HFF-Myc (cell line): Measurements from ENCODE around the gene TGFBR3L.

Experiments
- DNase-seq: peaks from one replicate; pipeline ENCODE4 v3.0.0-alpha.2; 2011; ENCODE audit warnings: low read depth; ENCODE audit errors: extremely low read depth
- H3K4me3 ChIP-seq: replicated peaks from 2 replicates; pipeline ENCODE4 v1.5.1; 2011; ENCODE audit warnings: low read depth, mild to moderate bottlenecking, control low read depth, low read length
- TF ChIP-seq, protein P1 (sequence below): IDR thresholded peaks from 2 replicates; pipeline ENCODE4 v1.5.1; 2012; ENCODE audit warnings: mild to moderate bottlenecking, low read depth, low read length, control low read depth; ENCODE audit errors: missing control alignments

TGFBR3L gene

DNA sequence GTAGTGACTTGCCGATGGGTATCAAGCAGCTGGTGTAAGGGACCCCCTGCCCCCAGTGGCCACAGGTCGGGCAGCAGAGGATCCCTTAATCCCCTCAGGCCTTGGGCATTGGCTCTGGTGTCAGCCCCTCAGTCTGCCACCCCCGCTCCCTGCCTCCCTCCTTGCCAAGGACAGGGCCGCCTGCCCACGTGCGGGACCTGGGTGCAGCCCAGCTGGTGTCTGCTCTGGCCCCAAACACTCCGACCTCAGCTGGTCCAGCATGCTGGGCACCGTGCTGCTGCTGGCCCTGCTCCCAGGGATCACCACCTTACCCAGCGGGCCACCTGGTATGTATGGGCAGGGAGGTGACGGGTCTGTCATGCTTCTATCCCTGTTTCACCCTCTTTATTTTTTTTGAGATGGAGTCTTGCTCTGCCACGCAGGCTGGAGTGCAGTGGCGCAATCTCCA, at the start of gene TGFBR3L:
Gene TGFBR3L (plus strand): TSS at position 233 of the 448 bp plus-strand sequence.
- TF ChIP-seq, protein P1, sequence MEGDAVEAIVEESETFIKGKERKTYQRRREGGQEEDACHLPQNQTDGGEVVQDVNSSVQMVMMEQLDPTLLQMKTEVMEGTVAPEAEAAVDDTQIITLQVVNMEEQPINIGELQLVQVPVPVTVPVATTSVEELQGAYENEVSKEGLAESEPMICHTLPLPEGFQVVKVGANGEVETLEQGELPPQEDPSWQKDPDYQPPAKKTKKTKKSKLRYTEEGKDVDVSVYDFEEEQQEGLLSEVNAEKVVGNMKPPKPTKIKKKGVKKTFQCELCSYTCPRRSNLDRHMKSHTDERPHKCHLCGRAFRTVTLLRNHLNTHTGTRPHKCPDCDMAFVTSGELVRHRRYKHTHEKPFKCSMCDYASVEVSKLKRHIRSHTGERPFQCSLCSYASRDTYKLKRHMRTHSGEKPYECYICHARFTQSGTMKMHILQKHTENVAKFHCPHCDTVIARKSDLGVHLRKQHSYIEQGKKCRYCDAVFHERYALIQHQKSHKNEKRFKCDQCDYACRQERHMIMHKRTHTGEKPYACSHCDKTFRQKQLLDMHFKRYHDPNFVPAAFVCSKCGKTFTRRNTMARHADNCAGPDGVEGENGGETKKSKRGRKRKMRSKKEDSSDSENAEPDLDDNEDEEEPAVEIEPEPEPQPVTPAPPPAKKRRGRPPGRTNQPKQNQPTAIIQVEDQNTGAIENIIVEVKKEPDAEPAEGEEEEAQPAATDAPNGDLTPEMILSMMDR = no peak
- H3K4me3 ChIP-seq = no peak within 1 kb of the TSS
- DNase-seq = no peak

DNA sequence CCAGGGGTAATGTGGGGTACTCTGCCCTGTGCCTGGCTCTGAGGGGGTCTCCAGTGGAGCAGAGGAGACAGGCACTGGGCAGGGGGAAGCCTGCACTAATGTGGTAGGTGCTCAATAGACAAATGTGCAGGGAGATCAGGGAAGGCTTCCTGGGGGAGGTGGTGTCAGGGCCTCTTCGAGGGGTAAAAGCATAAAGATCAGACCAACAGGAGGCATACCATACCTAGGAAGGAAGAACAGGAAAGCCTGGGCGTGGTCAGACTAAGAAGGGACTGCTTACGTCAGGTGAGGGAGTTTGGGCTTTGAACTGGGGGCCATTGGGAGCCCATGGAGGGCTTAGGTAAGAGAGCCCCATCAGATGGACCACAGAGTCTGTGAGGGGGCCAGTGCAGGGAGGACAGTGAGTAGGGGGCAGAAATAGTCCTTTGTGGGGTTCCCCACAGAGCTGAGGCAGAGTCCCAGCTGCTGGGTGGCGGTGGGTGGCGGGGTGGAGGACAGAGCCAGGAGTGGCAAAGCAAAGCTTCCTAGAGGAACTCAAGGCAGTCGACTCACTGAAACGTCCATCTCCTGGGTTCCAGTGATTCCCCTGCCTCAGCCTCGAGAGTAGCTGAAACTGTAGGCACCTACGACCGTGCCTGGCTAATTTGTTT, 49.2 kb upstream of the TGFBR3L start:
- TF ChIP-seq, protein P1 = no peak
- H3K4me3 ChIP-seq = no peak overlapping the region

DNA sequence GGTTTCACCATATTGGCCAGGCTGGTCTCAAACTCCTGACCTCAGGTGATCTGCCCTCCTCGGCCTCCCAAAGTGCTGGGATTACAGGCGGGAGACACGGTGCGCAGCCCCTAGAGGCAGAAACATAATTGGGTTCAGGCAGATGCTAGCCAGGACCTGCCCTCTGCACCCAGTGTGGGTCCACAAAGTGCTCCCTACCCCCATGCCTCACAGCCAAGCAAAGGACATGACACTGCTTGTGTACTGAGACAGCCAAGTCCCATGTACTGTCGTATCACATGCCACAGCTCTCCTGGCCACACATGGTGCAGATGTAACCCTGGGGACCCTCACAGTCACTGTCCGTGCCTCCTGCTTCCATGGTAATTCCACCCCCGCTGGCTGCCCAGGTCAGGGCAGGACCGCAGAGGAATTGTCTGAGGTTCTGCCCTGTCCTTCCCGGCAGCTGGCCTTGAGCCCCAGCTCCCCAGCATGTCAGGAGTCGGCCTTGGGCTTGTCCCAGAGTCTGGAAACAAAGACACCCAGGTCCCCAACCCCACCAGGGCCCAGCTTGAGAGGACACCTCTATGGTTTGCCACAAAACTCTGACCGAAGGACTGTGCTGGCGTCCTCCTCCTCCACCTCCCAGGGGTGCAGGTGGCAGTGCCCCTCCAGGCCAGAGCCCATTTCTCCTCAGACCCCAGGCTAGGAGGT, 48.1 kb upstream of the TGFBR3L start:
- H3K4me3 ChIP-seq = no peak overlapping the region
- TF ChIP-seq, protein P1 = no peak
- no peak for DNase-seq

More for the DNA sequence above, 49.2 kb upstream of the TGFBR3L start:
- no peak for DNase-seq

DNA sequence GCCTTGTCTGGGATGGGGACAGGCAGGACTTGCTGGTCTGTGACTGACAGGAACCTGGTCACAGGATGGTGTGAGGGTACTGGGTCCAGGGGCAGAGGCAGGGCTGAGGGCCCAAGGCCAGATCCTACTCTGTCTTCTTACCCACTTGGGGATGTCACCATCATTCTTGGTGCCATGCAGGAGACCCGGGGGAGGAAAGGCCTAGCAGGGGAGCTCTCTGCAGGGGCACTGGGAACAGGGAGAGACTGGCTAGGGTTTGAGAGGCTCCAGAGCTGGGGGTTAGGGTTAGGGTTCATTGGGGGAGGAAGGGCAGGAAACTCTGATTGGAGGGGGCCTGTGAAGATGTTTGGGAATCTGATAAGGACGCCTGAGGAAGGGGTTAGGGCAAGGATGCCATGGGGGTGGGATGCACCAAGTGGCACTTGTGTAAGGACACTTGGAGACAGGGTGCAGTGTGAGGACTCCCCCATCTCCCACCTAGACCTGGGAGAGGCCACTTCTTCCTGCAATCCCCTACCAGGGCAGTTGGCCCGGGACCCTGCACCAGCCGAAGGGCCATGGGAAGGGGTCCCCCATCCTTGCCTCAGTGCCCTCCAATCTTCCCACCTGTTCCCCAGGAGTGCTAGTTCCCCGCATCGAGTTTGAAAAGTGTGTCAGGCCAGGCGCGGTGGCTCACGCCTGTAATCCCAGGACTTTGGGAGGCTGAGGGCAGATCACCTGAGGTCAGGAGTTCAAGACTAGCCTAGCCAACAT, 47.4 kb upstream of the TGFBR3L start:
- H3K4me3 ChIP-seq = no peak overlapping the region
- TF ChIP-seq, protein P1 = no peak
- no peak for DNase-seq

DNA sequence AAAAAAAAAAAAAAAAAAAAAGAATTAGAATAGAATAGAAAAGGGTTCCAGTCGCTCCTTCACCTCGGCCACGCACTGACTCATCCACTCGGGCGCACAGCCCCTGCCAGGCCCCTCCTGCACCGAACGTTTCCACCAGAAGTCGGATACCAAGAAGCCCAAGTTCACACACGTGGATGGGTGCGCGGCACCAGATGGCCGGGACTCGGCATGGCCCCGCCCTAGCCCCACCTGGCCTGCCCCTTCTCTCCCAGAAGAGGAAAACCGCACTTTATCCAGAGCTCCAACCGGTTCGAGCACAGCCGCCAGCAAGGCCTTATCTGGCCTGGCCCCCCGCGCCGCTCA, 46.3 kb upstream of the TGFBR3L start:
- H3K4me3 ChIP-seq = peak overlapping the region; percentile 31
- no peak for DNase-seq
- TF ChIP-seq, protein P1 = no peak

DNA sequence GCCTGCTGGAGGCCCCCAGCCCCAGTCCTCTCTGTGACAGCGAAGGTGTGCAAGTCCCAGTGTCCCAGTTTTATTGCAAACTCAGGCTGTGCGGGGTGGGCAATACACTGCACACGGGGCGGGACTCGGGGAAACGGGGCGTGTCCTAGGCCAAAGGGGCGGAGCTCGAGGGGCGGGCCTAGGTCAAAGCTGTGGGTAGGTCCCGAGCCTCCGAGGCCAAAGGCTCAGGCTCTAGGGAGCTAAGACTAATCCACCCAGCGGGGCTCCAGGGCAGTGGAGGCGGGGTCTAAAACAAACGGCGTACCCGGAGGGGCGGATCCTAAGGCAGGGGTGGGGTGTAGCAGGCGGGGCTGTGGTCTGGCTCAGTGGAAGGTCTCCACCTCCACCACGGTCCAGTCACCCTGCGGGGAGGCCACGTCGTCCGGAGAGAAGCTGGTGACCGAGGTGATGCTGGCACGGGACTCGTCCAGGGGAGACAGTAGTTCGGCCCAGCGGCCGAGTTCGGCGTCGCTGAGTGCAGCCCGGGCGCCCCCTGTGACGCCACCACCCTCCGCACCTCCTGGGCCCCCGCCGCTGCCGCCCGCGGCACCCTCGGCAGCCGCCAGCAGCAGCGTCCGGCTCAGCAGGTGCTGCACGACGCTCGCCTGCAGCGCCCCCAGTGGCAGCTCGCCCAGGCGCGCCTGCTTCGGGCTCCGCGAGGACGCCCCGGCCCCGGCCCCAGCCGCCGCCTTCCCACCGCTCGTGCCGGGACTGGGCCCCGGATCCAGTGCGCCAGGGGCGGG, 45.8 kb upstream of the TGFBR3L start:
- H3K4me3 ChIP-seq = peak overlapping the region; percentile 31

More for the DNA sequence above, 45.8 kb upstream of the TGFBR3L start:
- TF ChIP-seq, protein P1 = peak; percentile 41
- DNase-seq = no peak
